LoVo (cell line): Measurements from ENCODE around the gene RAB6A.

Source experiments
- DNase-seq: peaks from one replicate; pipeline ENCODE4 v3.0.0-alpha.2; 2016; ENCODE audit warnings: low spot score

Gene RAB6A

DNA sequence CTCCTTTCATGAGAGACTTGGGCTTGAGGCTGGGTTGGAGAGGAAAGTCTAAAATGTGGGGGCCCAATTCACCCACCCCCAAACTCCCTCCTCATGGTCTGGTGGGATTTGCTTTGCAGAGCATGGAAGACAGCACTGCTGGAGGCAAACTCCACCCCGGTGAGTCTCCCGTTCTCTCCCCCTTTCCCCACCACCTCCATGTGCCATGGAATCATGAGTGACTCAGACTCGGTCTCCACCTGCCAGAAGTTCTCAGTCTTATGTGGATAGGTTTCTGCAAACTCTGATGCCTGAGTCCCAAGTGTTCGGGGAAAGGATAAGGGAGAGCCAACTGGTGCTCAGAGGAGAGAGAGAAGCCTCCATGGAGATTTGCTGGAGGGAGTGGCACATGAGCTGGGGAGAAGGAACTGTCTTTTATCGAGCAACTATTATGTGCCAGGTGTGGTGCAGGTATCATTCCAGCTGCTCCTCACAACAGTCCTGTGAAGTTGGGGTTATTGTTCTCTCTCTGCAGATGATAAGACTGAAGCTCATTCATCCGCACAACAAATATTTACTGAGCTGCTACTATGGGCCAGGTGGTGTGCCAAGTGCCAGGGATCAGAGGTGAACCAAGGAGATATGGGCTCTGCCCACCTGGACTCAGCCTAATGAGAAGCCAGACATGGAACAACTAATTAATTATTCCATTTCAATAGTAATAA is 107.9 kb downstream of the RAB6A start:
- no peak for DNase-seq

DNA sequence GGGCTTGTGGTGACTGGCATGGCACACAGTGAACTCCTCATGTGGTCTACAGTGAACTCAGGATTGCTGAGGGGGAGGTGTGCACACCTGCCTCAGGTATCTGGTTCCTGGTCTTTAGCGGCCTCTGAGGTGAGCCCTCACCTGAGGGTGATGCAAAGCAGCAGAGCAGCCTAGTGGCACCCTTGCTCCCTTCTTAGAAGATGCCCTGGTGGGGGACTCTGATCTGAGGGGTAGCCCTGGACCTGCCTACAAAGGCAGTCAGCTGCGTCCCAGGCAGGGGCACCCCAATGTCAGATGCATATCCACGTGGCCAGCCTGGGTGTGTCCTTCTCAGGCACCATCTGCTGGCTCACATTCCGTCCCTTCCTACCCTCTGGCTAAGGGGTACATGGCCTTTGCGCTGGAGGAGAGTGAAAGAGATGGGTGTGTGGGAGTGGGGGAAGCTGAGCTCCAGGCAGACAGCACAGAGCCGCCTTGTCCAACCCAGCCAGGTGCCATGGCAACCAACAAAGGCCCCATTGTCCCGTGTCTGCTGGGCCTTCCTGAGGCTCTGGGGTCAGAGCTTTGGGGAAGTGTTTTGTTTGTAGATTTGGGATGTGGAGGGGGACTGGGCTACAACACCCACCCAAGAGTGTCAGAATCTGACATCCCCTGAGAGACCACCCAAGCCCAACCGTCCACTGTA is 108.7 kb downstream of the RAB6A start:
- no peak for DNase-seq

DNA sequence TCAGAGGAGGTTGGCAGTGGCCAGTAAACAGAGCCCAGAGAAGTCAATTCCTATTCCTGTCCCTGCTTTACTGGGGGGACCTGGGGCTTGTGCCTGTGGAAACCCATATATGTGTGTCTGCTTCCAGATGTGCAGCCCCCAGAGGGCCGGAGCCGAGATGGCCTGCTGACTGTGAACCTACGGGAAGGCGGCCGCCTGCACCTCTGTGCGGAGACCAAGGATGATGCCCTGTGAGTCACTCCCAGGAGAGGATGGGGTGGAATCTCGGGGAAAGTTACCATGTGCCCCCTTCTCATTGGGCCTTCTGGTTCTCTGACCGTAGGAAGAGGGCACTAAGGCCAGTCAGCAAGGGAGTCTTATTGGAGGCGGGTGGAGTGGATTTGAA is 109.2 kb downstream of the RAB6A start:
- DNase-seq: no peak

DNA sequence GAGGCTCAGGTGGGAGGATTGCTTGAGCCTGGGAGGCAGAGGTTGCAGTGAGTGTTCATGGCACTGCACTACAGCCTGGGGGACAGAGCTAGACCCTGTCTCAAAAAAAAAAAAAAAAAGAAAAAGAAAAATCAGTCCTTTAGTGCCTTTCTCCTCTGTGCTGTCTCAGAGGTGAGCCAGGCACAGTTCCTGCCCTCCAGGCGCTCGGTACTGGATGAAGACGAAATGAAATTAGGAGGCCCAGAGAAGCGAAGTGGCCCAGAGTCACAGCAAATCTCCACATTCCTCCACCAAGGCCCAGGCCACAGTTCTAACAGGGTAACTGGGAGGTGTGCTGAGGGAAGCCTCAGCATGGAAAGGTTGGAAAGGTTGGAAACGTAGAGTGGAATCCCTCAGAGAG is 109.6 kb downstream of the RAB6A start:
- DNase-seq: no peak

DNA sequence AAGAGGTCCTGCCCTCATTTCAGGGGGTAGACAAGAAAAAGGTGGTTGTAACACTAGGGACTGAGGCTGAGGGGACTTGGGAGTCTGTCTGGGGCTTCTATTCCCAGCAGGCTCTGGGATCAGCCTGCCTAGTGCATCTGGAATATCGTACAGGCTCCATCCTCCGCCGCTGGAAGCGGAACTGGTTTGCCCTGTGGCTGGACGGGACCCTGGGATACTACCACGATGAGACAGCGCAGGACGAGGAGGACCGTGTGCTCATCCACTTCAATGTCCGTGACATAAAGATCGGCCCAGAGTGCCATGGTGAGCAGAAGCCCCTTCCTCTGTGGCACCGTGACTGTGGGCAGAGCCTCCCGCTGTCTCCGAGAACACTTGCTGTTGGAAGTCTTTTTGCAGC is 110.5 kb downstream of the RAB6A start:
- DNase-seq: no peak

DNA sequence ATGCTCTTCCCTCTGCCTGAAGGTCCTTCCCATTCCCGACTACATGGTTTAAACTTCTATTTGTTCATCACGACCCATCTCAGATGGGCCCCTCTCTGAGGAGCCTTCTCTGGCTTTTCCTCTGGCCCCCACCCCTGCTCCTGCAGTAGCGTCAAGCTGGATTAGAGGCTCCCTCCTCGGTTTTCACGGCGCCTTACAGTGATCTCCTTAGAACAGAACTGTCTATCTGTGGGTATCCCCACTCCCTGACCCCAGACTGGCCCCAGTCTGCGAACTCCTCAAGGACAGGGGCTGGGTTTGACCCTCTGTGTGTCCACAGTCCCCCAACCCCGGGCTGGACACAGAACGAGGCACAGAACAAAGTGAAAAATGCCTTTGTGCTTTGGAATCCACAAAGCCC is 111.7 kb downstream of the RAB6A start:
- no peak for DNase-seq

DNA sequence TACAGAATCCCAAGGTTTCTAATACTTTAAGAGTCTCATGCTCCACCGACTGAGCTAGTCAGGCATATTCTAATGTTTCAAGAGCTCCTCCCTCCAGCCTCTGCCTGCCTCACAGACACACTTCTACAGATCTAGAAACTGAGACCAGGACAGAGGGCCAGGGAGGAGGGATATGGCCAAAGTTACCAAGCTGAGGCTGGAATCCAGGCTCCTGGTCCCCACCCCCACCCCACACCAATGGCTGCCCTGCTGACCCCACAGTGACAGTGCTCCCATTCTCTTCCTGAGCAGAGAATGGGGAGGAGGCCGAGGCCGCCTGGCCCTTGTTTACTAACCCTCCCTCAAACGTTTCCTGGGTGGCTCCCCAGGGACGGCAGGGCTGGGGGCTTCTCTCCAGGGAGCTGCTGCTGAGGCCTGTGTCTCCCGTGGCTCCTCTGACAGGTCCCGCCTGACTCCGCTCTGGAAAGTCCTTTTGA is 112.3 kb downstream of the RAB6A start:
- no peak for DNase-seq

DNA sequence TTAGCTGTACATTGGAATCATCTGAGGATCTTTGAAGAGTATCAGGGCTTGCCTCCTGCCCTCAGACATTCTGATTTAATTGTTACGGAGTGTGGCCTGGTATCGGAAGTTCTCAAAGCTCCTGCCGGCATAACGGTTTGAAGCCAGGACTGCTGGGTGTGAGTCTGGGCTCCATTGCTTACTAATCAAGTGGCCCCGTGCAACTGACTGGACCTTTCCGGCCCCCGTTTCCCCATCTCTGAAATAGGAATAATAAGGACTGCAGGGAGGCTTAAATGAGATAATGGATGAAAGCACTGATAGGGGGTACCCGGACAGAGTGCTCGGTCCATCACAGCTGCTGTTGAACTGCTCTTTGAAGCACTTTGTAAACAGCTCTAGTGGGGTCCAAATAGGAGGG is 112.8 kb downstream of the RAB6A start:
- no peak for DNase-seq

DNA sequence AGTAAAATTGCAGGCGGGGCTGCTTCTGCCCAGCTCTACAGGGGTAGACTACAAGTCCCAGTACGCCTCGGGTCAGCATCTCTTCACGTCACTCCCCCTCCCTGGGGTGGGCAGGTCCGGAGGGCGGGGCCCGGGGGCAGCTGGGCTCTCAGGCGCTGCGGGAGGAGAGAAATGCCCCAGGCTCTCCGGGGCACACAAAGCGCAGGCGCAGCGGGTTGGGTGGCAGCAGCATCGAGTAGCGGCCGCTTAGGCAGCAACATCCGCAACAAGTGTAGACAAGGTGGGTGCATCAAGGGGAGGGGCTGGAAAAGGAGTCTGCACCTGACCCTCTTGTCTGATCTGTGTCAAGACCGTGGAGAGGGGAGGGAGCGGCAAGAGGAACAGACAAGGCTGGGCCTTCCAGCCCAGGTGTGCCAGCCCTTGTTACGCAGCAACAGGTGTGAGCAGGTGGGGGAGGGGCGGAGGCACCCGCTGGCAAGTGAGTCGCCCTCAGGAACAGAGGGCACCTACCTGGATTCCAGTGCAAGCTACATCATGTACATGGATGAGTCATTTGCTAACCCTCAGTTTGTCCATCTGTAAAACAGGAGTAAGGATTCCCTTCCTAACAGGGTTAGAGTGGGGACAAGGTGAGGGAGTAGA is 113.3 kb downstream of the RAB6A start:
- DNase-seq: peak; percentile 59

DNA sequence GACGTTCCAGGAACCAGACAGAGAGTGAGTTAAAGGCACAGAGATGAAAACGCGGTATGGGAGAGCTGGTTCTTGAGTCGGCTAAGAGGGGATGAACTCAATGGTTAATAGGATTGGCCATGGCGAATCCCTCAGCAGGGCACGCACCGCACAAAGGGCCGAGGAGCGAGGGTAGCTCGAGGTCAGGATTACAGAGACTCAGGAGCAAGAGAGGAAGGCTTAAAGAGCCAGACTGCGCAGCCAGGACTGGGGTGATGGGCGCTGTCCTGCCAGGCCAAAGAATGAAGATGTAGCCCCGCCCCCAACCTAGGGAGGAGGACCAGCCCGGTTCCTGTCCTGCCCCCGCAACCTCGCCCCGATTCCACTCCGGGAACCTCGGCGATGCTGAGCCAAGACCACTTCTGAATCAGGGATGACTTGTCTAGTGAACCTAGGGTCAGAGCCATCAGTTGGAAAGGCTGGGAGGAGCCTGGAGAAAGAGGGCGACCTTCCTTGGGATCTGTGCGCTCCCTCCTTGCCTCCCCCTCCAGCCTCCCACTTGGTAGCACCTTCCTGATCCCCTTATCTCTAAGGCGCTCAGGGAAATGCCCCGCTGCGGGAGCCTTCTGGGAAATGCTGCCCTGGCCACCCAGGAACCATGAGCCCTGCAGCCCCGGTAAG is 114.8 kb downstream of the RAB6A start, which contains the start of gene PLEKHB1:
Gene PLEKHB1, plus strand, starts transcription at position 610 of the 660 bp plus-strand sequence. Its CDS starts 28 bp downstream, at position 638.
- DNase-seq: no peak

DNA sequence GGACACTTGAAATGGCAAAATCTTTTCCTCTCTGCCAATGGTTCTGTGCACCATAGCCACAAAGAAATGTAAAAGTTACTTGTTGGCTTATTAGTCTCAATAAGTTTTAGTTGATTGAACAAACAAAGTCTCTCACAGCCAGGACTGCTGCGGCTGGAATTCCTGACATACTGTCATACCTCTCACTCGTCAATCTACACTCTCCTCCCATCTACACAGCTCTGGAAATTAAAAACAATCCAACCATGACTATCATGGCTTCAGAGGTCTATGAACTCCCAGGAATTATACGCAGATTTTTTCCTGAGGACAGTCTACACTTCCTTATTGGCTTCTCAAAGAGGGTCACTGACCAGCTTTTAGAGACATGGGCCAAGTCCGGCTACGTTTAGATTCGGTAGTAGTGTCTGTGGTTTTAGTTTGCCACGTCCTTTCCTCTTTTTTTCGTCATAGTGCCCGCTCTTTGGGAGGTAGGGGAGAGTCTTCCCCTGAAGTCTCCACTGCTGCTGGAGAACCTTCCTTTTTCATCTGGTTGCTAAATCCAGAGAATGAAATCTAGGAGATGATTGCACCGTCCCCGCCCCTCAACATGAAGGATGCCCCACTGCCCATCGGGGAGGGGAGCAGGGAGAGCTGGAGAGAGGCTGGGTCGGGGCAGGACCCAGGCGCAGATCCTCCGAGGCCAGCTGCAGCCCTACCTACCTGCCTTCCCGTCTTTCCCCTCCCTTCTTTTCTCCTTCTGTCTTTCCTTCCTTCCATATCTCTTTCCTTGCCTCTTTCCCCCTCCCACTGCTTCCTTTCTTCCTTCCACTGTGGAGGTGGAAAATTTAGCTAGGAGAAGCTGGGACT is 115.5 kb downstream of the RAB6A start:
- DNase-seq: no peak

DNA sequence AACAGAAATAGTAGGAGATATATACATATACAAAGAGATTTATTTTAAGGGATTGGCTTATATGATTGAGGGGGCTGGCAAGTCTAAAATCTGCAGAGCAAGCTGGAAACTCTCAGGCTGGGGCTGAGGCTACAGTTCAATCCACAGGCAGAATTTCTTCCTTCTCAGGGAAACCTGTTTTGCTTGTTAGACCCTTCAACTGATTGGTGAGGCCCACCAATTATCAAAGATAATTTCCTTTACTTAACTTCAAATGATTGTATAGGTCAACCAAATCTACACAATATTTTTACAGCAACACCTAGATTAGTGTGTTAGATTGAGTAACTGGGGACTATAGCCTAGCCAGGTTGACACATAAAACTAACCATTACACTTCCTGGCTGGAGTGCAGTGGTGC is 119.2 kb downstream of the RAB6A start:
- no peak for DNase-seq

DNA sequence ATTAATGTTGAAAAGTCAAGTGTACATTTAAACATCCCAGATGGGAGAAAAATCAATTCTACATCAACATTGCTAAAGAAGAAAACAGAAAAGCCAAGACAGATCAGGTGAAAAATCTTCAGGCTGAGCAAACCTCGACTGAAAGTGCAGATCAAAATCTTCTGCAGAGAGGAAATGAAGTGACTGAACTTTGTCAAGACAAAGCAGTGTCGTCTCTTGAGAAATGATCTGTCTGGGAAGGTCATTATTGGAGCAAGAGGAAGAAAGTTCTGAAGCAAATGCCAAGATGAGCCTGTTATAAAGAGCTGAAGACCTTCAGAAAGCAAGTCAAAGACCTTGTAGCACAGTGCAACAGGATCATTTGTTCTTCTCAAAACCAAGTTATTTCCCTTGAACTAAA is 120.3 kb downstream of the RAB6A start:
- DNase-seq: no peak

DNA sequence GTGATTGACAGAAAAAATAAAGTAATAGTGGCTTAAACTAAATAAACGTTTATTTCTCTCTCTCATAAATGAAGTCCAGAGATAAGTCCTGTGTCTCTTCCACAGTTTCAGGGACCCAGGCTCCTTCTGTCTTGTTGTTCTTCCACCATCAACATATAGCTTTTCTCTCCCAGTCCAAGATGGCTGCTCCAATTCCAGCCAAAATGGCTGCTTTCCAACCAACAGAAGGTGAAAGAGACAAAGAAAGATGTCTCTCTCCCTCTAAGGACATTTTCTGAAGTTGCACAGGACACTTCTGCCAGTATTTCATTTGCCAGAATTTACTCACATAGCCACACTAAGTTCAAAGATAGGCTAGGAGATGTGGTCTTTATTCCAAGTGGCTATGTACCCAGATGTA is 123.9 kb downstream of the RAB6A start:
- no peak for DNase-seq

DNA sequence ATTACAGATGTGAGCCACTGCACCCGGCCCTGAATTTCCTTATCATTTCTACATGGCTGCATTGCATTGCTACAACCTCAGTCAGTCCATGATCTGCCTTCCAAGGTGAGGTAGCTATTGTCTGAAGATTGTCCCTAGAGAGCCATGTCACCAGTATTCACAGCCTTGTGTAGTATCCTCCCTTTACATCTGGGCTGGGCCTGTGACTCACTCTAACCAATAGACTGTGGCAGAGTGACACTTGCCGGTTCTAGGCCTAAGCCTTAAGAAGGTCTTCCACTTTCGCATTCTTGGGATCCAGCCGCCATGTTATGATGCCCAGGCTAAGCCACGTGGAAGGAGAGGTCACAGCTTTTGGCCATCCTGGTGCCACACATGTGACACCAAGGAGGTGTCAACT is 124.6 kb downstream of the RAB6A start:
- no peak for DNase-seq

DNA sequence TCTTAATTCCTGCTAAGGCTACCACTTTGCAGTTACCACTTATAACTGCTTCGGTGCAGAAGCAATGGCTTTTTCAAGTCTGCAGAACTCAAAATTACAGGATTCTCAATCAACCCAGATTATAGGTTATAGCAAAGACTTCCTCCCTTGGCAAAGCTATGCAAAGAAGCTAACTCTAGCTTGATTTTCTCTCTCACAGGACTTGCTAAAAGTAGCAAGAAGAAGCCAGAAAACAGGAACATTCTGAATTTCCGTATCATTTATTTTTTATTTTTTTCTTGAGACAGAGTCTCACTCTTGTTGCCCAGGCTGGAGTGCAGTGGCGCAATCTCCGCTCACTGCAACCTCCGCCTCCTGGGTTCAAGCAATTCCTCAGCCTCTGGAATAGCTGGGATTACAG is 125.2 kb downstream of the RAB6A start:
- DNase-seq: no peak

DNA sequence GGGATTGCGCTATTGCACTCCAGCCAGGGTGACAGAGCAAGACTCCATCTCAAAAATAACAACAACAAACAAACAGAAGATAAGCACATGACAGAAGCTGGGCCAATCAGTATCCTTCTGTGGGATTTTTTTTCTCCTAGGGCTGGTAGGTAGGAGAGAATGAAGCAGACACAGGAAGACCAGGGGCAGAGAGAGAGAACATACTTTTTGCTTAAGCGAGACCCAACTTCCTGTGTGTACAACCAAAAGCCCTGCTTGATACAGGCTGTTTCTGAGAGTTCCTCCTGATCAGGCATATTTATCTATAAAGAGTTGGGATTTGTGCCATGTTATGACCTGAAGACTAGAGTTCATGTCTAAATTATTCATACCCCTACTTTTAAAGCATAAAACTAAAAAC is 126.9 kb downstream of the RAB6A start:
- no peak for DNase-seq

DNA sequence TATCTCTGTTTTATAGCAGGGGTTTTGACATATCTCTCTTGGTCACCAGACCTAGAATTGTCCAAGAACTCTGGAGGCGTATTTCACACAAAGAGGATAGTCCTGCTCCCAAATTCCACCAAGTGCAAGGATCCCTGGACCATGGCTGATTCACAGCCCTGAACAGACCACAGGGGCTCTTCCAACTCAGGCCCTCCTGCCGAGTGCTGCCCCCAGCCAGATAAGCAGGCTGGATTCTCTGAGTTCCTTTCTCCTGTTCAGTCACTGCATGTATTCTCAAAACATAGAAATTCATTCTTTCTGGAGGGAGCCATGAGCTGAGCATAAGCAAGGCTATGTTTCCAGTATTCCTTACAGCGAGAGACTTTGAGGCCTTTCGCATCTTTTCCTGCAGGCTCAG is 127.9 kb downstream of the RAB6A start:
- DNase-seq: no peak

DNA sequence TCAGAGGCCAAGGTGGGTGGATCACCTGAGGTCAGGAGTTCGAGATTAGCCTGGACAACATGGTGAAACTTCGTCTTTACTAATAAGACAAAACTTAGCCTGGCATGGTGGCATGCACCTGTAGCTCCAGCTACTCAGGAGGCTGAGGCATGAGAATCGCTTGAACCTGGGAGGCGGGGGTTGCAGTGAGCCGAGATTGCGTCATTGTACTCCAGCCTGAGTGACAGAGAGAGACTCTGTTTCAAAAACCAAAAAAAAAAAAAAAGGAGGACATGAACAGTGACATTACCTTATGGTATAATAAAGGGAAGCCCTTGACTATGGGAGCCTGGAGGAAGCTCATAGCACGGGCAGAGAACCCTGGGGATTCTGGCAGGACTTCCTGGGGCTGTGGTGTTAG is 131.0 kb downstream of the RAB6A start:
- no peak for DNase-seq

DNA sequence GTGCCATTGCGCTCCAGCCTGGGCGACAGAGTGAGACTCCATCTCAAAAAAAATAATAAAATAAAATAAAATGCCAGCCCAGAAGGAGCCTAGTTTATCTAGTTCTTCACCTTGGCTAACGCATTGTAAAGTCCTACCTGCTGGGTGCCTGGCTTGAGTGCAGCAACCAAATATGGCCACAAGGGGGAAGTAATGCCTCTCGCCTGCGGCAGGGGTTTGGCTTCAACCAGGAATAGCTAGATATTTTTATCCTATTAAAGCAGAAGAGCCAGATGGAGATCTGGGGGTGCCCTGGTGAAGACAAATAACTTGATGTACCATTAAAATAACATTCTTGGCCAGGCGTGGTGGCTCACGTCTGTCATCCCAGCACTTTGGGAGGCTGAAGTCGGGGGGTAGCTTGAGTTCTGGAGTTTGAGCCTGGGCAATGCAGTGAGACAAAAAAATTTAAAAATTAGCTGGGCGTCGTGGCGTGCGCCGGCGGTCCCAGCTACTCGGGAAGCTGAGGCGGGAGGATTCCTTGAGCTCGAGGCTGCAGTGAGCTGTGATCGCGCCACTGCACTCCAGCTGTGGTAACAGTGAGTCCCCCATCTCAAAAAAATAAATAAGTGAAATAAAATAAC is 135.1 kb downstream of the RAB6A start:
- DNase-seq: peak; percentile 81
